HG03025 (cell line): ENCODE data around the gene CNGA4.
"Not testable (repeated sequence)": the region's sequence is repeated elsewhere in the genome, so short reads cannot be mapped to it uniquely, and the experiment has no call there.

Source experiments
- ATAC-seq: cut with Tn5 transposase; IDR thresholded peaks from one replicate; pipeline ENCODE4 v1.9.1; 2021; ENCODE audit warnings: mild to moderate bottlenecking, moderate library complexity; ENCODE audit not compliant: unreplicated experiment, low FRiP score

CNGA4 gene

GRCh38 chr11:6258571-6259081 lies 19.7 kb downstream of the CNGA4 start:
- ATAC-seq = no peak

- ATAC-seq = no peak
These were observed 21.4 kb downstream of the CNGA4 start for GRCh38 chr11:6260207-6260726.

DNA sequence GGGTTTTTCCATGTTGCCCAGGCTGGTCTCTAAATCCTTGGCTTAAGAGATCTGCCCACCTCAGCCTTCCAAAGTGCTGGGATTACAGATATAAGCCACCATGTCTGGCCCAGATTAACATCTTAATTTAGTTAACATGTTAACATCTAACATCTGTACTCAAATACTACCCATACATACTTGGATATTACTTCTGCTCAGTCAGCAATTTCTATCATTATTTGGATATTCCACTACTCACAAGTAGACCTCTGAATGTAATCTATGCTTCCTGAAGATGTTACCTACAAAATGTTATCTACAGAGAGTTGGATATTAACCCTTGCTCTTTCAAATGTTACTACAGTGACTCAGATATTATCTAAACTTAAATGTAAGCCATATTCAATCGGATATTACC lies 24.8 kb downstream of the CNGA4 start:
- no peak for ATAC-seq

- ATAC-seq = no peak
These were observed 29.9 kb downstream of the CNGA4 start for GRCh38 chr11:6268820-6269219.

DNA sequence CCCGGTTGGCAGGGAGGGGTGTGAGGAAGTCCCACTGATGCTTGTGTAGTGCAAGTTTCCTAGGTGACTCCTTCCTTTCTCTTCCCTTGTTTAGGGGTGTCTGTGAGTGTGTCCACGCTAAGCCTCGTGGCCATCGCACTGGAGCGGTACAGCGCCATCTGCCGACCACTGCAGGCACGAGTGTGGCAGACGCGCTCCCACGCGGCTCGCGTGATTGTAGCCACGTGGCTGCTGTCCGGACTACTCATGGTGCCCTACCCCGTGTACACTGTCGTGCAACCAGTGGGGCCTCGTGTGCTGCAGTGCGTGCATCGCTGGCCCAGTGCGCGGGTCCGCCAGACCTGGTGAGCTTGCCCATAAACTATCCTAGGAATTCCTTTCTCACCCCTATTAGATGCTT lies 31.1 kb downstream of the CNGA4 start:
- ATAC-seq = no peak

GRCh38 chr11:6270584-6271246 lies 31.8 kb downstream of the CNGA4 start:
- ATAC-seq = no peak

GRCh38 chr11:6271598-6271997 lies 32.7 kb downstream of the CNGA4 start:
- no peak for ATAC-seq

- no peak for ATAC-seq
These were observed 34.3 kb downstream of the CNGA4 start for GRCh38 chr11:6273188-6273587.

- not testable (repeated sequence) for ATAC-seq
These were observed 41.9 kb downstream of the CNGA4 start for GRCh38 chr11:6280809-6281208.

DNA sequence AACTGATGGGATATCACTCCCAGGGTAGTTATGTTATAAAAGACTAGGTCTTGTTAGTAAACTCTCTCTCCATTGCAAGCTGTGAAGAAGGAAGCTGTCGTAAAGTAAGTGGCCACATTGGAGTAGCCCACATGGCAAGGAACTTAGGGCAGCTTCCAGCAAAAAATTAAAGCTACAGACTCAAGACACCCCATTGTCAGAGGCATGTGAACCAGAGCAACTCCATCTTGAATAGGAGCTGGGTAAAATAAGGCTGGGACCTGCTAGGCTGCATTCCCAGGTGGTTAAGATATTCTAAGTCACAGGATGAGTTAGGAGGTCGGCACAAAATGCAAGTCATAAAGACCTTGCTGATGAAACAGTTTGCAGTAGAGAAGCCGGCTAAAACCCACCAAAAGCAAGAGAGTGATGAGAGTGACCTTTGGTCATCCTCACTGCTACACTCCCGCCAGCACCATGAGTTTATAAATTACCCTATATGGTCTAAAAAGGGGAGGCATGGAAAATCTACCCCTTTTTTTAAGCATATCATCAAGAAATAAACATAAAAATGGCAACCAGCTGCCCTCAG lies 44.6 kb downstream of the CNGA4 start:
- no peak for ATAC-seq

DNA sequence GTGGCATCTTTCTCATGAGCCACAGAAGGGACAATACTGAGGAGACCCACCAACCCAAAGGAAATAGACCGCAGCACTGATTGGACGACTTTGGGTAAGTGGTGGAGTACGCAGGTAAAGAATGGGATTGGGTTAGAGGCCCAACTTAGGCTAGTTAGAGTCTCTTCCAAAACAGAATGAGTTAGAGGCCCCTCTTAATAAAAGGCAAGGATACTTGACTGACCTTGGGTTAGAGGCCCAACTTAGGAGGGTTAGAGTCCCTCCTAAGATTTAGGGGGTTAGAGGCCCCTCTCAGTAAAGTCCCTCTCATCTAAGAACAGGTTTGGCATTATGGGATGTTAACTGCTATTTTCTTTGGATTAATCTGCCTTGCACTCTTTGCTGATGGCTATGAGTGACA lies 45.4 kb downstream of the CNGA4 start:
- ATAC-seq = no peak

DNA sequence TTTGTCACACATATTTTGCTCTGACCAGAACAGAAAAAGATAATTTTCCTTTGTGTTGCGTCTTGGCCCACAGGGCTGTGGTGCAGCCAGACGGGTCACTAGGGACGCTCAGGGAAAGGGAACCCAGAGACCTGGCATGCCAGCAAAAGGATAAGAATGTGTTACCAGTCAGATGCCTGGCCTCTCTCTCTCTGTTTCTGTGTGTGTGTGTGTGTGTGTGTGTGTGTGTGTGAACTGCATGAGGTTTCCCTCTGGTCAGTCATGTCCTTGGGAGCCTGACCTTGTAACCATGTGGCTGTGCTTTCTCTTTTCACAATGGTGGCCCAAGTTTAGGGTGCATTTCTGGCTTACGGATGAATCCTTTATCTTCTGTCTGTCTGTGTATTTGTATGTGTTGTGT lies 46.1 kb downstream of the CNGA4 start:
- no peak for ATAC-seq
